GM19468 (cell line): ENCODE data around the gene CLIP3.
"Not testable (repeated sequence)": the region's sequence is repeated elsewhere in the genome, so short reads cannot be mapped to it uniquely, and the experiment has no call there.

Experiments
- ATAC-seq: cut with Tn5 transposase; IDR thresholded peaks from one replicate; pipeline ENCODE4 v1.9.1; 2021; ENCODE audit warnings: mild to moderate bottlenecking, moderate library complexity, moderate number of reproducible peaks; ENCODE audit not compliant: unreplicated experiment; ENCODE audit errors: extremely low read depth

CLIP3 gene

GRCh38 chr19:36032251-36033104 lies at the start of gene CLIP3:
TSS of gene CLIP3 (minus strand) at chr19:36032873. CDS start at chr19:36032357, 516 bp downstream.
- ATAC-seq = no peak

GRCh38 chr19:36081894-36082293 lies 49.2 kb upstream of the CLIP3 start:
- ATAC-seq = no peak

- ATAC-seq = no peak
These were observed 48.7 kb upstream of the CLIP3 start for GRCh38 chr19:36081385-36081784.

GRCh38 chr19:36079389-36079945 lies 46.8 kb upstream of the CLIP3 start:
- ATAC-seq = no peak

- no peak for ATAC-seq
These were observed 40.6 kb upstream of the CLIP3 start for GRCh38 chr19:36073121-36073876.

GRCh38 chr19:36072081-36072480 lies 39.4 kb upstream of the CLIP3 start:
- ATAC-seq = no peak

- not testable (repeated sequence) for ATAC-seq
These were observed 36.3 kb upstream of the CLIP3 start for GRCh38 chr19:36068810-36069499.

GRCh38 chr19:36067681-36068080 lies 35.0 kb upstream of the CLIP3 start:
- no peak for ATAC-seq

- ATAC-seq = no peak
These were observed 32.2 kb upstream of the CLIP3 start for GRCh38 chr19:36064826-36065225.

- ATAC-seq = no peak
These were observed 28.7 kb upstream of the CLIP3 start for GRCh38 chr19:36061367-36061766.

GRCh38 chr19:36060430-36060829 lies 27.8 kb upstream of the CLIP3 start:
- no peak for ATAC-seq

GRCh38 chr19:36059180-36059910 lies 26.7 kb upstream of the CLIP3 start:
- no peak for ATAC-seq

GRCh38 chr19:36058481-36059179 lies 26.0 kb upstream of the CLIP3 start:
- no peak for ATAC-seq

- ATAC-seq = peak; percentile 20
These were observed 22.3 kb upstream of the CLIP3 start, which contains the start of gene WDR62 for GRCh38 chr19:36054733-36055686. TSS of gene WDR62 (plus strand) at chr19:36054897. CDS start at chr19:36054972, 75 bp downstream.

GRCh38 chr19:36054119-36054732 lies 21.6 kb upstream of the CLIP3 start, which contains the start of gene THAP8:
TSS of gene THAP8 (minus strand) at chr19:36054285. CDS start at chr19:36054217, 68 bp downstream.
- peak; percentile 55 for ATAC-seq

- no peak for ATAC-seq
These were observed 19.0 kb upstream of the CLIP3 start for GRCh38 chr19:36051637-36052036.

GRCh38 chr19:36051236-36051635 lies 18.6 kb upstream of the CLIP3 start:
- no peak for ATAC-seq
